Esophagus muscularis mucosa (tissue), 4 donors: Measurements from ENCODE around the gene LZTS2. TPM values are rescaled to one million over a fixed set of nuclear protein-coding genes. Genes with fewer than 3 reads are reported as not detected.

Source experiments
- DNase-seq: peaks from one replicate; pipeline ENCODE4 v3.0.0-alpha.2; 2017; ENCODE audit errors: extremely low spot score
- H3K27ac ChIP-seq, 4 donors: fragments of 200-600 bp; sonication (generic); replicated peaks in 1 of 4; 1 replicate in 3 of 4; 2 replicates in 1 of 4; pipeline ENCODE4 v1.5.1; 2016 to 2019; ENCODE audit warnings: mild to moderate bottlenecking in 1 of 4
- H3K27me3 ChIP-seq, 4 donors: fragments of 200-600 bp; sonication (generic); one replicate each; pipeline versions ENCODE4 v1.5.1 to v1.6.0; 2016 to 2019
- H3K36me3 ChIP-seq, 4 donors: fragments of 200-600 bp; sonication (generic); one replicate each; pipeline ENCODE4 v1.5.1; 2016 to 2019
- H3K4me1 ChIP-seq, 4 donors: fragments of 200-600 bp; sonication (generic); one replicate each; pipeline ENCODE4 v1.5.1; 2016 to 2019
- H3K4me3 ChIP-seq, 4 donors: fragments of 200-600 bp; sonication (generic); 1 replicate in 2 of 4; 2 replicates in 2 of 4; pipeline ENCODE4 v1.5.1; 2016 to 2019; ENCODE audit warnings: mild to moderate bottlenecking in 4 of 4, moderate library complexity in 1 of 4
- H3K9me3 ChIP-seq, 4 donors: fragments of 200-600 bp; sonication (generic); 1 replicate in 3 of 4; 2 replicates in 1 of 4; pipeline ENCODE4 v1.5.1; 2016 to 2019
- EP300 ChIP-seq: sonication (generic); formaldehyde crosslinking; IDR thresholded peaks from one replicate; pipeline ENCODE4 v1.6.1; 2017; ENCODE audit warnings: antibody characterized with exemption
- POLR2A ChIP-seq: fragments of 450-650 bp; IDR thresholded peaks from one replicate; pipeline ENCODE4 v1.6.1; 2017; ENCODE audit warnings: antibody characterized with exemption, moderate library complexity, mild to moderate bottlenecking, low read depth
- POLR2AphosphoS5 ChIP-seq, 2 donors: sonication (generic); formaldehyde crosslinking; IDR thresholded peaks; one replicate each; pipeline ENCODE4 v1.6.1; 2017; ENCODE audit warnings: antibody characterized with exemption in 2 of 2
- WGBS: methylation state at CpG from one replicate; pipeline ENCODE4 v1.1.5; 2018; 5-methylcytosine and 5-hydroxymethylcytosine counted together
- intact Hi-C: fragments of 100-400 bp; cut with DNase I; formaldehyde crosslinking; loops from one replicate; pipeline ENCODE4 v1.15.1; 2023
- total RNA-seq, 4 donors: library from RNA; depleted of rRNA; stranded (reverse); fragments of >200 nt; gene quantifications; one replicate each; pipeline versions ENCODE4 v1.1.0 to v1.2.1, GENCODE V29; 2016
- TF ChIP-seq, protein P1 (sequence below), 3 experiments: fragments of 200-600 bp in 2 of 3; fragments of 450-650 bp in 1 of 3; sonication (generic) in 2 of 3; IDR thresholded peaks; one replicate each; pipeline ENCODE4 v1.5.1; 2017 to 2019; ENCODE audit warnings: antibody characterized with exemption in 3 of 3, mild to moderate bottlenecking in 2 of 3, moderate library complexity in 1 of 3

The LZTS2 gene
- total RNA-seq, 4 donors from 2014 or later: 90.5 to 209 (median 162) TPM

DNA sequence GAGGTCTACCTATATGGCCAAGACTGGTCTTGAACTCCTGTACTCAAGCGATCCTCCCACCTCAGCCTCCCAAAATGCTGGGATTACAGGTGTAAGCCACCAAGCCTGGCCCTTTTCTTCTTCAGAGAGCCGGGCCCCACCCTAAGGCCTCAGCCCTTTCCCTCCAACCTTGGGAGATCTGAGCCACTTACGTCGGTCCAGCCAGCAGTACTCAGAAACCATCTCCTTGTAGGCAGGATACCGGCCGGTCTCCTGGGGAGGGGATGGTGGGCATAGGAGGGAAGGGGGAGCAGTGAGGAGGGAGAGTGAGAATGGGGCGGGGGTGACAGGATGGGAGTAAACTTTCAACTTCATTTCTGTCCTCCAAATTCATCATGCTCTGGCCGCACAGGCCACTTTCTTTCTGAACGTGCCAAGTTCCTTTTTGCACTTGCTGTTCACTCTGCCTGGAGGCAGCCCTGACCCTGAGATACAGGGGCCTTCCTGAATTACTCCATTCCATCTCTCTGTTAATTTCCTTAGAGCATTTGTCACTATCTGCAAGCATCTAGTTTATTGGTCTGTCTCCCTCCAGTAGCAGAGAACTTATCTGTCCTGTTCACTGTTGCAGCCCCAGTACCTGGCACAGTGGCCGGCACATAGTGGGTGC is 20.9 kb downstream of the LZTS2 start:
- Histone ChIP-seq H3K27me3 (peaks cover 0 to 60% (median 3%) of the 10 kb centered on the region in 4 donors), H3K4me1 (peaks cover 7 to 13% (median 10%) of the 10 kb centered on the region in 4 donors), H3K36me3 (no peaks in the 10 kb centered on the region), H3K27ac (no peak overlapping the region), H3K4me3 (no peak overlapping the region), H3K9me3 (no peaks in the 10 kb centered on the region)
- 86% methylated on average over 10 of the region's 10 CpGs for WGBS
- intact Hi-C loops: no loop called here
- no peak for DNase-seq
- no peak for TF ChIP-seq POLR2AphosphoS5 (IDR thresholded peaks at IDR 0.05)
- no peak for TF ChIP-seq POLR2A
- no peak for TF ChIP-seq EP300
- TF ChIP-seq, protein P1, sequence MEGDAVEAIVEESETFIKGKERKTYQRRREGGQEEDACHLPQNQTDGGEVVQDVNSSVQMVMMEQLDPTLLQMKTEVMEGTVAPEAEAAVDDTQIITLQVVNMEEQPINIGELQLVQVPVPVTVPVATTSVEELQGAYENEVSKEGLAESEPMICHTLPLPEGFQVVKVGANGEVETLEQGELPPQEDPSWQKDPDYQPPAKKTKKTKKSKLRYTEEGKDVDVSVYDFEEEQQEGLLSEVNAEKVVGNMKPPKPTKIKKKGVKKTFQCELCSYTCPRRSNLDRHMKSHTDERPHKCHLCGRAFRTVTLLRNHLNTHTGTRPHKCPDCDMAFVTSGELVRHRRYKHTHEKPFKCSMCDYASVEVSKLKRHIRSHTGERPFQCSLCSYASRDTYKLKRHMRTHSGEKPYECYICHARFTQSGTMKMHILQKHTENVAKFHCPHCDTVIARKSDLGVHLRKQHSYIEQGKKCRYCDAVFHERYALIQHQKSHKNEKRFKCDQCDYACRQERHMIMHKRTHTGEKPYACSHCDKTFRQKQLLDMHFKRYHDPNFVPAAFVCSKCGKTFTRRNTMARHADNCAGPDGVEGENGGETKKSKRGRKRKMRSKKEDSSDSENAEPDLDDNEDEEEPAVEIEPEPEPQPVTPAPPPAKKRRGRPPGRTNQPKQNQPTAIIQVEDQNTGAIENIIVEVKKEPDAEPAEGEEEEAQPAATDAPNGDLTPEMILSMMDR (IDR thresholded peaks at IDR 0.05): no peak

DNA sequence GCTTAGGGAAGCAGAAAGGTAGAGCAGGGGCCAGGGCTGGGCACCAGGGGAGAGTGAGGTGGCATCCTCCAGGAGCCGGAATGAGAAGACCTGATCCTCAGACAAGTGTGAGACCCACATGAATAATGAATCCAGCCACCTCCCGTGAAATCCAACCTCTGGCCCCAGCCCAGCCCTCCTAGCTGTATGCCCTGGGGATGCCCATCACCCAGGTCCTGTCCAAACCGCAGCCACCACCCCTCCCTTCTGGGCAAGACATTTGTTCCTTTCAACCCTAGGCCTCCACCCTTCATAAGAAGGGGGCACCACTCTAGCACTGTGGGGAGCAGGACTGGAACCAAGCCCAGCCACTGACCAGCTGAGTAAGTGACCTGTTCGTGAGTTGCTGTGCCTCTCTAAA is 21.6 kb downstream of the LZTS2 start:
- no peak overlapping the region for H3K4me3 ChIP-seq
- no peak for DNase-seq
- peaks cover 7 to 13% (median 10%) of the 10 kb centered on the region in 4 donors for H3K4me1 ChIP-seq
- no peaks in the 10 kb centered on the region for H3K36me3 ChIP-seq
- H3K27ac ChIP-seq: no peak overlapping the region
- H3K27me3 ChIP-seq: peaks cover 0 to 53% (median 3%) of the 10 kb centered on the region in 4 donors
- intact Hi-C loops: no loop called here
- WGBS: 88% methylated on average over 3 of the region's 4 CpGs
- no peaks in the 10 kb centered on the region for H3K9me3 ChIP-seq
- TF ChIP-seq POLR2A (no peak), POLR2AphosphoS5 (IDR thresholded peaks at IDR 0.05) (no peak), EP300 (no peak)
- TF ChIP-seq, protein P1 (IDR thresholded peaks at IDR 0.05): no peak

DNA sequence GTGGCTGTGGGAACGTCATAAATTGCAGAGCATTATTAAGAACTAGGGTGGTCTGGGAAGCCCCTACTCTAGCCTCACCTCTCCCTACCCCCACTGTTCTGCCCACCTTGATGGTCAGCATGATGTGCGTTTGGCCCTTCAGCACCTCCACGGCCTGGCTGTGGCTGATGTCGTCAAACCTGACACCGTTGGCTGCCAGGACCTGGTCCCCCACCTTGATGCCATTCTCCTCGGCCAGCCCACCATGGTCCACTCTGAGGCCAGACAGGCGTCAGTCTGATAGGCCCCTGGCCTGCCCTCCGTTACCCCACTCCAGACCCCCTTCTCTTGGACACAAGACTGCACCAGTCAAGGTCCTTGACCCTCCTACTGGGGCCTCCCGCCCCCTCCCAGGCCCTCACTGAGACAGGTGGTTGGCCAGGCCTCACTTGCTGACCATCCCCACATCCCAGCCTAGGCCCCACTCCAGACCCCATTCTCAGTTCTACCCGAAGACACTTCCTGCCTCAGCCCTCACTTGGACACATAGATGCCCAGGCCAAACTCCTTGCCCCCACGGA is 22.2 kb downstream of the LZTS2 start:
- Histone ChIP-seq H3K36me3 (no peaks in the 10 kb centered on the region), H3K27me3 (peaks cover 0 to 48% (median 3%) of the 10 kb centered on the region in 4 donors), H3K27ac (no peak overlapping the region), H3K4me1 (peaks cover 7 to 13% (median 10%) of the 10 kb centered on the region in 4 donors), H3K4me3 (no peak overlapping the region), H3K9me3 (no peaks in the 10 kb centered on the region)
- 88% methylated on average over 11 of the region's 11 CpGs for WGBS
- TF ChIP-seq EP300 (no peak), POLR2A (no peak), POLR2AphosphoS5 (IDR thresholded peaks at IDR 0.05) (no peak)
- TF ChIP-seq, protein P1 (IDR thresholded peaks at IDR 0.05): no peak
- intact Hi-C loops: no loop called here
- DNase-seq: no peak

DNA sequence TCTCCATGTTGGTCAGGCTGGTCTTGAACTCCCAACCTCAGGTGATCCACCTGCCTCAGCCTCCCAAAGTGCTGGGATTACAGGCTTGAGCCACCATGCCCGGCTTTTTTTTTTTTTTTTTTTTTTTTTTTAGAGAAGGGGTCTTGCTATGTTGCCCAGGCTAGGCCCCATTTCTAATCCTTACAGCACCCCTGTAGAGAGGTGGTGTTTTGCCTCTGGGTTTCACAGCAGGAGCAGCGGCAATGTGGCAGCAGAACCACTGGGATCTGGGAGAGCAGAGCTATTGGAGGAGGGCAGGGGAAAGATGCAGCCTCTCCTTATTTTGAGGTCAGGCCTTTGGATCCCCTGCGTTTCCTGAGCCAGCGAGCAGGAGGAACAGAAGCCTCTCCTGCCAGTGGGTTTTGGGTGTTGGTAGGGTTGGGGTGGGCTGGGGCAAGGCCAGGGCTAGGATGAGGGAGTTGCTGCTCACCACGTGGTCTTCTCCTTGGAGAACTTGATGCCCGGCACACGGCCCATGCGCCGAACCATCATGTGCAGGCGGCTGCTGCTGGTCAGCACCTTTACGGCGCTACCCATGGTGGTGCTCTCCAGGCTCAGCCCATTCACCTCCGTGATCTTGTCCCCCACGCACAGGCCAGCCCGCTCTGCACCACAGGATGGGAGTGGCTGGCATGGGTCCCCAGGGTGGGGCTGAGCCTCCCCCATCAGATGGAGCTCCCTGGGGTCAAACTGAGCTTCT is 23.5 kb downstream of the LZTS2 start:
- no peak for DNase-seq
- WGBS: 95% methylated on average over 9 of the region's 15 CpGs
- TF ChIP-seq POLR2A: no peak

DNA sequence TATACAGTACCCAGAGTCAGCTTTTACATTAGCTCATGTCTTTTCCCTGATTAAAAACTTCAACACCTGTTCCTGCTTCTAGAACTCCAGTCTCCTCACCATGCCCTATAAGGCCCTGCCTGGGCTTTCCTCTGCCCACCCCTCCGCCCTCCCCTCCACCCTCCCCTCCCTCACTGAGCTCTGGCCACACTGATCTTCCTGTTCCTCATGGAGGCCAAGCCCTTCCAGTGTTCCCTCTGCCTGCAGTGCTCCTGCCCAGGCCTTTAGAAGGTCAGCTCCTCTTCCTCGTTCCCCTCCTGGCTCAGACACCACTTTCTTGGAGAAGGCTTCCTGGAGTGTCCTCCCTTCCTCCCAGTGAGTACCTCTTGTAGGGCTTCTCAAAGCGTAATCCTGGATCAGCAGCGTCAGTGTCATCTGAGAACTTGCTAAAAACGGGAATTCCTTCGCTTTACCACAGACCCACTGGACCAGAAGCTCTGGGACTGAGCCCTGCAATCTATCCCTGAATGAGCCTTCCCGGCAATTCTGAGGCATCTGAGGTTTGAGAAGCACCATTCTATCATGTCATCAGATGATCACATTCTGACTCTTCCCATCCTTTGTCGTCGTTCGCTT is 27.6 kb downstream of the LZTS2 start:
- H3K4me3 ChIP-seq: no peak overlapping the region
- H3K4me1 ChIP-seq: peaks cover 8 to 20% (median 13%) of the 10 kb centered on the region in 4 donors
- DNase-seq: no peak
- WGBS: 77% methylated on average over 10 of the region's 10 CpGs
- intact Hi-C loops: loop anchor here (5.0 kb wide), 1 partner anchor 40 kb away; the partner anchor contains the start of genes MRPL43 and TWNK
- no peak for TF ChIP-seq EP300
- no peak for TF ChIP-seq POLR2AphosphoS5 (IDR thresholded peaks at IDR 0.05)
- TF ChIP-seq, protein P1 (IDR thresholded peaks at IDR 0.05): no peak
- no peak for TF ChIP-seq POLR2A
- H3K9me3 ChIP-seq: no peaks in the 10 kb centered on the region
- peaks cover 0 to under 1% (median 0%) of the 10 kb centered on the region in 4 donors for H3K27me3 ChIP-seq
- no peak overlapping the region for H3K27ac ChIP-seq
- no peaks in the 10 kb centered on the region for H3K36me3 ChIP-seq

More for the DNA sequence above, 23.5 kb downstream of the LZTS2 start:
- peaks cover 0 to 37% (median 3%) of the 10 kb centered on the region in 4 donors for H3K27me3 ChIP-seq
- intact Hi-C loops: no loop called here
- H3K27ac ChIP-seq: no peak overlapping the region
- no peaks in the 10 kb centered on the region for H3K9me3 ChIP-seq
- no peaks in the 10 kb centered on the region for H3K36me3 ChIP-seq
- H3K4me1 ChIP-seq: peaks cover 7 to 11% (median 10%) of the 10 kb centered on the region in 4 donors
- no peak overlapping the region for H3K4me3 ChIP-seq
